Activated CD4-positive, alpha-beta T cell treated with anti-CD3 and anti-CD28 coated beads for 48 hours (primary cell): ENCODE measurements around the gene B3GLCT.

Experiments used
- DNase-seq: peaks from one replicate; pipeline ENCODE4 v3.0.0-alpha.2; 2020

B3GLCT gene

GRCh38 chr13:31356991-31357390, 157.2 kb downstream of the B3GLCT start:
- no peak for DNase-seq

- DNase-seq: no peak
Measured at GRCh38 chr13:31357581-31357980, 157.8 kb downstream of the B3GLCT start.

- no peak for DNase-seq
Measured at GRCh38 chr13:31361673-31362072, 161.9 kb downstream of the B3GLCT start.

- DNase-seq: no peak
Measured at GRCh38 chr13:31365630-31366029, 165.9 kb downstream of the B3GLCT start.

GRCh38 chr13:31367410-31367809, 167.6 kb downstream of the B3GLCT start:
- DNase-seq: no peak

GRCh38 chr13:31369213-31369612, 169.4 kb downstream of the B3GLCT start:
- no peak for DNase-seq

GRCh38 chr13:31372454-31372853, 172.7 kb downstream of the B3GLCT start:
- no peak for DNase-seq

GRCh38 chr13:31374682-31375081, 174.9 kb downstream of the B3GLCT start:
- DNase-seq: no peak

GRCh38 chr13:31377946-31378345, 178.2 kb downstream of the B3GLCT start:
- DNase-seq: no peak

- no peak for DNase-seq
Measured at GRCh38 chr13:31380715-31381114, 180.9 kb downstream of the B3GLCT start.
